ENCODE data around the gene TYROBP.
"Not testable (repeated sequence)": the region's sequence is repeated elsewhere in the genome, so short reads cannot be mapped to it uniquely, and the experiment has no call there.

The TYROBP gene

DNA sequence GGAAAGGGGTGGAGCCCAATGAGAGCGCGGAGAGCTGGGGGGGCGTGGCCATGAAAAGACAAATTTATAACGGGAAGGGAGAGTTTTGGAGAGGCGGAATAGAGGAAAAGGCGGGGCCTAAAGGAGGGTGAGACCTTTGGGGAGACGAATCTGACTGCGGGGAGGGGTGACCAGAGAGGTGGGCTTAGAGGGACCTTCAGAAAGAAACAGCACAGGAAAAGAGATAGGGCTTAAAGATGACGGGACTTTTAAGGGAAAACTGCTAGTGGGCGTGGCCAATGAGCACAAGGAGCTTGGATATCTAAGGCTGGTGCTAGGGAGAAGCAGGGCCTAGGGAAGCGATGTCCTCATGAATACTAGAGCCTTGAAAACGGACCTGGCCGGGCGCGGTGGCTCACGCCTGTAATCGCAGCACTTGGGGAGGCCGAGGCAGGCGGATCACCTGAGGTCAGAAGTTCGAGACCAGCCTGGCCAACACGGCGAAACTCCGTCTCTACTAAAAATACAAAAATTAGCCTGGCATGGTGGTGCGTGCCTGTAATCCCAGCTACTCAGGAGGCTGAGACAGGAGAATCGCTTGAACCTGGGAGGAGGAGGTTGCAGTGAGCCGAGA, 37.9 kb downstream of the TYROBP start:
- not testable (repeated sequence) for DNase-seq

DNA sequence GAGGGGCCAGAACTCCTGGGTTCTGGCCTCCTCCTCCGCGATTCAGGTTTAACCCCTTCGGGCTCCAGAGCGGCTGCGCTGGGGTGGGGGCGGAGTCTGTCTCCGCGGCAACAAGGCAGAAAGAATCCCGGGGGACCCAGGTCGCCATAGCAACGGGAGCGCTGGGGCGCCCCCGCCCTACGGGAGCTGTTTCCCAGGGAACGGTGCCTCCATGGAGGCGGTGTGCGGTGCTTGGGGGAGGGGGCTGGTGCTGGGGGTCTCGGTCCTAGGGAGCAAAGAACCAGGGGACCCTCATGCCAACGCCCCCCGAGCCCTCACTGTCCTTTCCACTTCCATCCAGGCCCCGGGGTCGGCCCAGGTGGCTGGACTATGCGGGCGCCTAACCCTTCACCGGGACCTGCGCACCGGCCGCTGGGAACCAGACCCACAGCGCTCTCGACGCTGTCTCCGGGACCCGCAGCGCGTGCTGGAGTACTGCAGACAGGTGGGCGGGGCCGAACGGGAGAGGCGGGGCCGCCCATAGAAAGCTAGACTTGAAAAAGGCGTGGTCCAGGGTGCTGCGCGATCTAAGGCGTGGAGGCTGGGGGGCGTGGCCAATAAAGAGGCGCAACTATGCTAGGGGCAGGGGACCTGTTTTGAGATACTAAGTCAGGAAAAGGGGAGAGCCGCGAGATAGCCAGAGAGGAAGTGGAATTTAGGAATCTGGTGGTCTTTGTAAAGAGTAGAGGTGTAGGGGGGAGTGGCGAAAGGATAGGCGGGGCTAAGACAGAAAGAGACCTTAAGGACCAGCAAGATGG, 38.6 kb downstream of the TYROBP start:
- DNase-seq, result peak; percentile 47

DNA sequence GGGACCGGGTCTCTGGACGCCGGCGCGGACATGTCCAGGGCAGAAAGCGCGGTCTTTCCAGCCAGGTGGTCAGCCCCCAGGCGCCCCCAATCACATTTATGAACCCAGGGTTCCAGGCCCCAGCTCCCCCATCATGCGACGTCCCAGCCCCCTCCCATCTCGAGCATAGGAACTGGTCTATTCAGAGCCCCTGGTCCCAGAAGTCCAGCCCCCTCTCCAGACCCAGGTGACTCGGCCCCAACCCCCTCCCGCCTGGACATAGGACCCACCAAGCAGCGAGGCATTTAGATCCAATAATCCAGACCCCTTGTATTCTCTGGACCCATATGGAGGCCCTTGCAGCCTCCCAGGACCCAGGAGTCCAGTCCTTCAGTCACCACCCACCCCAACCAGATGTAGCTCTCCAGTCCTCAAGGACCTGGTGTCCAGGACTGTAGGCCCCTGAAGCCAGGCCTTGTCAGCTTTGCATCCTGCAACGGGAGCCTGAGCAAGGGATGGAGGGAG, 39.2 kb downstream of the TYROBP start:
- no peak for DNase-seq

- DNase-seq, result peak; percentile 48
Observed at GRCh38 chr19:35868172-35868822, 39.8 kb downstream of the TYROBP start, which contains the start of gene APLP1. Gene APLP1, plus strand, starts transcription at chr19:35868574. Its CDS starts 63 bp downstream, at chr19:35868637.

GRCh38 chr19:35863018-35863417, 45.1 kb downstream of the TYROBP start:
- no peak for DNase-seq

DNA sequence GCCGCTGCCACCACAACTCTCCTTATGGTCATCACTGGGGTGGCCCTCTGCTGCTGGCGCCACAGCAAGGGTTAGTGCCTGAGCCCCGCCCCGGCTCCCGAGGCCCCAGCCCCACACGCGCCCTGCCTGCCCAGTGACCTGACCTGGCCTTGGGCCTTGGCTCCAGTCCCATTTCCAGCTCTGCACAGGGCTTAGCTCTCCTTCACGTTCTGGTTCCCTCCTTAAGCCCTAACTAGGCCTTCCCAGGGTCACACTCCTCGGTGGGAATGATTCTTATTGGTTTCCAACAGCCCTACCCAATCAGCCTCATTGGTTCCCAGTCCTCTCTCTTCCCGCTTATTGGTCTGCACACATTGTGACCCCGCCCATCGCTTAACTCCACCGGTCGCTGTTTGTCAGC, 45.6 kb downstream of the TYROBP start:
- no peak for DNase-seq

- no peak for DNase-seq
Observed at GRCh38 chr19:35861640-35862160, 46.4 kb downstream of the TYROBP start.

GRCh38 chr19:35860818-35861639, 47.1 kb downstream of the TYROBP start:
- no peak for DNase-seq

- DNase-seq, result no peak
Observed at GRCh38 chr19:35860436-35860817, 47.7 kb downstream of the TYROBP start.

DNA sequence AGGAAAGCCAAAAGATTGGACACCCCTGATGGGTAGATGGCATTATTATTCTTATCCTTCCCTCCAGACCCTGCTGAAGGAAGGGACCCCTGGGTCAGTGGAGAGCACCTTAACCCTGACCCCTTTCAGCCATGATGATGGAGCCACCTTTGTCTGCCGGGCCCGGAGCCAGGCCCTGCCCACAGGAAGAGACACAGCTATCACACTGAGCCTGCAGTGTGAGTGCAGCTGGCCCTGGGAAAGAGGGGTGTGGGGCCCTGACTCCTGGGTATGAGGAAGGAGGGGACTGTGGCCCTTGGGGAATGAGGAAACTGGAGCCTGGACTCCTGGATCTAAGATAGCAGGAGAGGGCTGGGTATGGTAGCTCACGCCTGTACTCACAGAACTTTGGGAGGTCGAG, 48.7 kb downstream of the TYROBP start:
- DNase-seq, result no peak

GRCh38 chr19:35858311-35858710, 49.8 kb downstream of the TYROBP start:
- no peak for DNase-seq

- no peak for DNase-seq
Observed at GRCh38 chr19:35856546-35857149, 51.4 kb downstream of the TYROBP start, which contains the start of gene KIRREL2. Gene KIRREL2, plus strand, starts transcription at chr19:35856911. Its CDS starts 209 bp downstream, at chr19:35857120.

Measured in activated gamma-delta T cell (primary cell).